HEK293 (cell line): ENCODE data around the gene OPCML.

Source experiments
- CTCF ChIA-PET: fragments of 350-600 bp; formaldehyde crosslinking; extraction: SDS; loops from one replicate; lab custom pipeline; 2021; ENCODE audit warnings: antibody characterized with exemption; lab: Yijun Ruan, JAX
- POLR2A ChIA-PET: fragments of 300-600 bp; formaldehyde crosslinking; extraction: SDS; loops from one replicate; lab custom pipeline; 2020; ENCODE audit warnings: antibody characterized with exemption, inconsistent platforms; lab: Yijun Ruan, JAX
- H3K27ac ChIP-seq: fragments of 200-500 bp; sonication (Bioruptor generic); 2 replicates; pipeline ENCODE4 v1.5.1; 2014; ENCODE audit warnings: low read depth, low read length, control low read depth, inconsistent platforms; ENCODE audit errors: extremely low read depth
- H3K36me3 ChIP-seq, 2 experiments: fragments of 200-500 bp in 1 of 2; sonication (Bioruptor generic) in 1 of 2; 1 replicate in 1 of 2; 2 replicates in 1 of 2; pipeline ENCODE4 v1.5.1; 2014 to 2017; ENCODE audit warnings: inconsistent platforms in 2 of 2, low read length in 2 of 2; ENCODE audit not compliant: control insufficient read depth in 2 of 2, insufficient read depth in 1 of 2
- H3K4me1 ChIP-seq: fragments of 200-500 bp; sonication (Bioruptor generic); 2 replicates; pipeline ENCODE4 v1.5.1; 2014; ENCODE audit warnings: mild to moderate bottlenecking, low read length, inconsistent platforms; ENCODE audit not compliant: control insufficient read depth, insufficient read depth
- H3K4me3 ChIP-seq: 2 replicates; pipeline ENCODE4 v1.5.1; 2011; ENCODE audit warnings: low read depth, mild to moderate bottlenecking, control low read depth, low read length, moderate library complexity
- H3K9me3 ChIP-seq: fragments of 200-500 bp; sonication (Bioruptor generic); 2 replicates; pipeline ENCODE4 v1.5.1; 2014; ENCODE audit warnings: low read depth, low read length, inconsistent platforms; ENCODE audit not compliant: control insufficient read depth, insufficient read depth
- GLI4 ChIP-seq: fragments of 450-650 bp; formaldehyde crosslinking; IDR thresholded peaks from 2 replicates; pipeline ENCODE4 v1.5.1; 2016; ENCODE audit warnings: missing biosample characterization, missing genetic modification characterization
- KLF17 ChIP-seq: fragments of 450-650 bp; formaldehyde crosslinking; IDR thresholded peaks from 2 replicates; pipeline ENCODE4 v1.5.1; 2016; ENCODE audit warnings: missing biosample characterization, missing genetic modification characterization
- TRIM28 ChIP-seq: IDR thresholded peaks from 2 replicates; pipeline ENCODE4 v1.6.1; 2011; ENCODE audit warnings: low read length, control low read depth, borderline replicate concordance
- ZFP41 ChIP-seq: fragments of 450-650 bp; formaldehyde crosslinking; IDR thresholded peaks from 2 replicates; pipeline ENCODE4 v1.5.1; 2016; ENCODE audit warnings: missing biosample characterization, missing genetic modification characterization, borderline replicate concordance
- ZNF114 ChIP-seq: fragments of 450-650 bp; formaldehyde crosslinking; IDR thresholded peaks from 2 replicates; pipeline ENCODE4 v1.5.0; 2017; ENCODE audit warnings: missing biosample characterization, missing genetic modification characterization
- ZNF16 ChIP-seq: fragments of 450-650 bp; formaldehyde crosslinking; IDR thresholded peaks from 2 replicates; pipeline ENCODE4 v1.5.1; 2016; ENCODE audit warnings: low read depth, missing biosample characterization, missing genetic modification characterization
- ZNF221 ChIP-seq: fragments of 450-650 bp; formaldehyde crosslinking; IDR thresholded peaks from 2 replicates; pipeline ENCODE4 v1.5.1; 2017; ENCODE audit warnings: missing biosample characterization, missing genetic modification characterization, borderline replicate concordance
- ZNF248 ChIP-seq: fragments of 450-650 bp; formaldehyde crosslinking; IDR thresholded peaks from 2 replicates; pipeline ENCODE4 v1.5.1; 2017; ENCODE audit warnings: missing biosample characterization, missing genetic modification characterization
- ZNF280C ChIP-seq: fragments of 450-650 bp; formaldehyde crosslinking; IDR thresholded peaks from 2 replicates; pipeline ENCODE4 v1.5.1; 2016; ENCODE audit warnings: missing biosample characterization, missing genetic modification characterization
- ZNF311 ChIP-seq: fragments of 450-650 bp; formaldehyde crosslinking; IDR thresholded peaks from 2 replicates; pipeline ENCODE4 v1.5.1; 2017; ENCODE audit warnings: missing biosample characterization, missing genetic modification characterization, borderline replicate concordance
- ZNF501 ChIP-seq: fragments of 450-650 bp; formaldehyde crosslinking; IDR thresholded peaks from 2 replicates; pipeline ENCODE4 v1.5.1; 2016; ENCODE audit warnings: missing biosample characterization, missing genetic modification characterization
- ZNF510 ChIP-seq: fragments of 450-650 bp; formaldehyde crosslinking; IDR thresholded peaks from 2 replicates; pipeline ENCODE4 v1.5.1; 2018; ENCODE audit warnings: mild to moderate bottlenecking, missing genetic modification characterization, missing biosample characterization; ENCODE audit not compliant: insufficient replicate concordance
- ZNF521 ChIP-seq: fragments of 450-650 bp; formaldehyde crosslinking; IDR thresholded peaks from 2 replicates; pipeline ENCODE4 v1.5.1; 2017; ENCODE audit warnings: missing biosample characterization, mild to moderate bottlenecking, missing genetic modification characterization
- ZNF610 ChIP-seq: fragments of 450-650 bp; formaldehyde crosslinking; IDR thresholded peaks from 2 replicates; pipeline ENCODE4 v1.5.1; 2016; ENCODE audit warnings: missing biosample characterization, missing genetic modification characterization, borderline replicate concordance
- ZNF692 ChIP-seq: fragments of 450-650 bp; formaldehyde crosslinking; IDR thresholded peaks from 2 replicates; pipeline ENCODE4 v1.5.1; 2016; ENCODE audit warnings: missing biosample characterization, missing genetic modification characterization
- ZNF747 ChIP-seq: fragments of 450-650 bp; formaldehyde crosslinking; IDR thresholded peaks from 2 replicates; pipeline ENCODE4 v1.5.1; 2016; ENCODE audit warnings: missing biosample characterization, missing genetic modification characterization
- ZSCAN16 ChIP-seq: fragments of 450-650 bp; formaldehyde crosslinking; IDR thresholded peaks from 2 replicates; pipeline ENCODE4 v1.5.1; 2016; ENCODE audit warnings: missing biosample characterization, missing genetic modification characterization

Gene OPCML

GRCh38 chr11:133249530-133249929 lies 282.8 kb downstream of the OPCML start:
- Histone ChIP-seq H3K9me3 (no peaks in the 10 kb centered on the region), H3K4me1 (no peaks in the 10 kb centered on the region), H3K27ac (no peak overlapping the region)
- CTCF ChIA-PET: interaction anchor here (0.6 kb wide), 1 partner anchor 1120 kb away, joined by 3 read pairs; no protein-coding TSS in a partner anchor
- TF ChIP-seq ZNF510 (tag by site-specific recombination): no peak
- no peak for TF ChIP-seq ZNF311
- no peak for TF ChIP-seq ZNF692
- no peak for TF ChIP-seq ZNF248 (tag by site-specific recombination)
- no peak for TF ChIP-seq ZSCAN16
- TF ChIP-seq ZNF280C (tag by site-specific recombination): no peak
- no peak for TF ChIP-seq KLF17 (tag by site-specific recombination)
- no peak for TF ChIP-seq ZNF114 (tag by site-specific recombination)
- TF ChIP-seq ZNF501 (tag by site-specific recombination): no peak
- TF ChIP-seq, all 188 proteins: peak for 0
- POLR2A ChIA-PET: no interaction called here
- H3K4me3 ChIP-seq: no peak overlapping the region
- no peaks in the 10 kb centered on the region for H3K36me3 ChIP-seq

GRCh38 chr11:133249065-133249464 lies 283.2 kb downstream of the OPCML start:
- POLR2A ChIA-PET: no interaction called here
- CTCF ChIA-PET: interaction anchor here (0.7 kb wide), 1 partner anchor 533 kb away, joined by 3 read pairs; no protein-coding TSS in a partner anchor

GRCh38 chr11:133243832-133244231 lies 288.5 kb downstream of the OPCML start:
- Histone ChIP-seq H3K4me3 (no peak overlapping the region), H3K9me3 (no peaks in the 10 kb centered on the region), H3K27ac (no peak overlapping the region), H3K4me1 (no peaks in the 10 kb centered on the region)
- POLR2A ChIA-PET: no interaction called here
- no peak for TF ChIP-seq TRIM28
- TF ChIP-seq, all 188 proteins: peak for 0
- CTCF ChIA-PET: no interaction called here
- H3K36me3 ChIP-seq: no peaks in the 10 kb centered on the region

More at GRCh38 chr11:133249065-133249464, 283.2 kb downstream of the OPCML start:
- no peaks in the 10 kb centered on the region for H3K9me3 ChIP-seq
- no peak overlapping the region for H3K4me3 ChIP-seq
- TF ChIP-seq ZNF221 (no peak), ZFP41 (tag by site-specific recombination) (no peak), ZNF521 (tag by site-specific recombination) (no peak), ZNF610 (tag by site-specific recombination) (no peak), GLI4 (tag by site-specific recombination) (no peak), ZNF16 (no peak), ZNF747 (tag by site-specific recombination) (no peak)
- no peaks in the 10 kb centered on the region for H3K36me3 ChIP-seq
- H3K4me1 ChIP-seq: no peaks in the 10 kb centered on the region
- H3K27ac ChIP-seq: no peak overlapping the region
